NCI-H2171 (cell line): Measurements from ENCODE around the gene CD24.
"Not testable (repeated sequence)": the region's sequence is repeated elsewhere in the genome, so short reads cannot be mapped to it uniquely, and the experiment has no call there.

Experiments
- DNase-seq: peaks from one replicate; lab custom pipeline; 2025; lab: John Stamatoyannopoulos, UW

The CD24 gene, protein sequence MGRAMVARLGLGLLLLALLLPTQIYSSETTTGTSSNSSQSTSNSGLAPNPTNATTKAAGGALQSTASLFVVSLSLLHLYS

DNA sequence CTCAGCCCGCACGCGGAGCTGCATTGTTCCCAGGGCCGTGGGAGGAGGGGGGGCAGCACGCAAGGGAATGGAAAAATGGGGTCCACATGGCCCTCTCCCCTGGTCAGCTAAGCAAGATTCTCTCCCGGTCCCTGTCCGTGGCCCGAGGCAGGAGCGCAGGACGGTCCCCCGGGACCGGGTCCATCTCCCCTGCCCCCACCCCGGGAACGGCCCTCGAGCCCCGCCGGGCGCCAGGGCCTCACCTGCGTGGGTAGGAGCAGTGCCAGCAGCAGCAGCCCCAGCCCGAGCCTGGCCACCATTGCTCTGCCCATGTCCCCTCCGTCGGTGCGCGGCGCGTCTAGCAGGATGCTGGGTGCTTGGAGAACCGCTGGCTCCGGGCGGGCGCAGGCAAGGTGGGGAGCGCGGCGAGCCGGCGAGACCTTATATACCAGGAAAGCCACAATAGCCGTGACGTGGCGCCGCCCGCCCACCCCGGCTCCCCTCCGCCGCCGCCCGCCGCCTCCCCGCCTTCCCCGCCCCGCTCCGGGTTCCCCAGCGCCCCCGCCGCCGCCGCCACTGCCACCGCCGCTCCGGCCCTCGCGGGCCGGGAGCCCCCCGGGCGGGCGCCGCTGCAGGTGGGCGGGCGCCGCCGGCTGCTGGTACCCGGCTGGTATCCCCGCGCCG is at the start of gene CD24:
TSS of gene CD24 (minus strand) at position 394 of the 663 bp plus-strand sequence. CDS start at position 311, 83 bp downstream.
- DNase-seq = peak; percentile 72

DNA sequence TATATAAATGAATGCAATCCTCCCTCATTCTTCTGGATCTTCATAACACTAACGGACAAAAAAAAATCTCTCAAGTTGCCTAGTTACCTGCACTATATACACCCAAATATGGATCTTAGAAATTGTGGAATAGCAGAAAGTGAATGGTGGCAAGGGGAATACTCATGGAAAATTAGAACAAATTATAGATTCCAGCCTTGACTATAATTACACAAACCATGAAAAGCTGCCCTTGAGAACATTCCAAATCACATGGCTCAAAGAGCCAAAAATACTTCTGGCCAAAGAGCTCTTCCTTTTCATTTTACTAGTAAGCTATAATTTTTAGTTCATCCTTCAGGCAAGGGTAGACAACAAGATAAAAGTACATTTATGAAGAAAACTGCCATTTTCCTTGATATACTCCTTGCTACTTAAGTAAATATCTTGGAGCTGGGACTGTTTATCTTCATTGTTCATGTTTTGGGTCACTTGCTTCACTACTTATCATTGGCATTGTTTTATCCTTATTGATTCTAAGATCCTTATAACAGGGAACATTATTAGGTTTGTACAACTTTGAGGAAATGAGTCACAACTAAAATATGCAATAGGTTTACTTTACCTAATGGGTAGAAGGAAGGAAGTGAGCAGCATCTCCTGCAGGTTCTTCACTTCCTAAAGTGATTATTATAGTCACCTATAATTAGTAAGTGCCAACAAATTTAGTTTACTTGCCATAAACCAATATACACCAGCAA is 47.1 kb upstream of the CD24 start:
- DNase-seq = no peak

DNA sequence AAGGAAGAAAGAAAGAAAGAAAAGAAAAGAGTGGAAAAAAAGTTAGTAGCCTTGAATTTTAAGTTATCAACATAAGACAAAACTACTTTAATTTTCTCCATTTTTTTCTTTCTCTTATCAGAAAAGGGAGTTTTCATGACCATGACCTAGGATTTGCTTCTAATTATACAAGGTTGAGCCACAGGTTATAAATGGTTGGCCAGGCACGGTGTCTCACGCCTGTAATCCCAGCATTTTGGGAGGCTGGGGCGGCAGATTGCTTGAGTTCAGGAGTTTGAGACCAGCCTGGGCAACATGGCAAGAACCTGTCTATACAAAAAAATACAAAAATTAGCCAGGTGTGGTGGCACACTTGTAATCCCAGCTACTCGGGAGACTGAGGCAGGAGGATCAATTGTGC is 45.7 kb upstream of the CD24 start:
- no peak for DNase-seq

DNA sequence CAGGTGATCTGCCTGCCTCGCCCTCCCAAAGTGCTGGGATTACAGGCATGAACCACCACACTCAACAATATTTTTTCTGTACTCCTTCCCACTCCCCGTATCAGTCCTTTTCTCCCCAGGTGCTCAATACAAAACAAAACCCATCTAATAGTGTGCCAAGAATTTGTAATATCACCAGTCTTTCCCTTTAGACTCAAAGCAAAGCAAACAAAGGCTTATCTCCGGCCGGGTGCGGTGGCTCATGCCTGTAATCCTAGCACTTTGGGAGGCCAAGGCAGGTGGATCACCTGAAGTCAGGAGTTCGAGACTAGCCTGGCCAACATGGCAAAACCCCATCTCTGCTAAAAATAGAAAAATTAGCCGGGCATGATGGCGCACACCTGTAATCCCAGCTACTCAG is 45.1 kb upstream of the CD24 start:
- DNase-seq = not testable (repeated sequence)

DNA sequence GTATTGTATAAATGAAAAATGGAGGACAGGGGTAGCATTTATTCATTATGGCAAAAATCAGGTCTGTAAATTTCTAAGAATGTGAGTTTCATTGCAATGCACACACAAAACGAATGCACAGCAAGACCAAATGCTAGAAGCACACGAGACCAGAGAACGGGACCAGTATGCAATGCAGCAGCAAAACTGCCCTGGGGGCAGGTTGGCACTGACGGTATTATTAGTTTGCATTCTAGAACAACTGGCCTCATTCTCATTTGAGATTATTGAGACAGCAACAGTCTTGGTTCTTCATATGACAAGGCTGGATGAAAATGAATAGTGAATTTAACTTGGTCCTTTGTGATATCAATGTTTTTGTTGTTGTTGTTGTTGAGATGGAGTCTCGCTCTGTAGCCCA is 44.5 kb upstream of the CD24 start:
- DNase-seq = no peak

DNA sequence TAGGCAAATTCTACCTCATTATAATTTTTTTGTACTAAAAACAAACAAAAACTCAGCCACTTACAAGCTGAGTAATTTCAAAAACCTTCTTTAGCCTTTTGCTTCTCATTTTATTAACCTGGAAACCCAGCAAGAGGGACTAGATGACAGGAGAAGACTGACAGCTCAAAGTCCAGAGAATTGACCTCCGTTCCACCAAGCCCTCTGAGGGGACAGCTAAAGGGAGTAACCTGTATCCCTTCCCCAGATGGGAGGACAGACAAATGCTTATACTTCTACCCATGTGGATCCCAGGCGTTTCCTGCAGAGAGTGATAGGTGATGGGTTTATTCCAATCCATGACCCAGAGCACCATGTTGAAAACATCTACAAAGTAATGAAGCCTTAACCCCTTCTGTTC is 35.0 kb upstream of the CD24 start:
- DNase-seq = no peak

DNA sequence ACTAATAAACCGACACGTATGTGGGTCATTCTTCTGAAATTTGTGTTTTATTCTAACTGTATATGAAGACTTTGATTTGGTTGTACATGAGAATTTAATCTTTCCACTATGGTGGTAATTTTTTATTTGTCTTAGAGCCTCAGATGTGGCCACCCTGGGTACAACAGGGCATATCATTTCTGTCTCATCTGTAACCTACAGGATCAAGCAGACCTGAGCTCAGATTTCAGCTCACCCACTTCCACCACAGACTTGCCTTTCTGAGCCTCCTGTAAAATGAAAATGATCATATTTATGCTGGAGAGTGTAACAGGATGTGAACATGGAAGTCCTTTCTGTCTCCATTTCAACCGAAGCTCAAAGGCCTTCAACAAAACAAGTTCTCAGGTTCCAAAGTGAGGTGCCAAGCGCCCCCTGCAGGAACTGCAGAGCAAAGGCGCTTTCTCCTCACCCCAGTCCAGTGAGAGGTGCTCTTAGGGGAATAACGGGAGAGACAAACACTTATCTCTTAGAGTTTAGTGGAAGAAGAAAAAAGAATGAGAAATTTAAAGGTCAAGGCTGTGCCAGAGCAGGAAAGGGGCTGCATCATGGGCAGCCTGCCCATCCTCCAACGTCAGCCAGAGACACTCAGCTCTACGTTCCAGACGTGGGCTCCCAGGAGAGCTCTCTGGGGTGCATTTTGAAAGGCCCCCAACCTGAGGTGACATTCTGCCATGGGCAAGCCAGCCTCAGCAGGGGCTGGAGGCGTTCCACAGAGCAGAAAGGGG is 23.0 kb upstream of the CD24 start:
- peak; percentile 16 for DNase-seq

DNA sequence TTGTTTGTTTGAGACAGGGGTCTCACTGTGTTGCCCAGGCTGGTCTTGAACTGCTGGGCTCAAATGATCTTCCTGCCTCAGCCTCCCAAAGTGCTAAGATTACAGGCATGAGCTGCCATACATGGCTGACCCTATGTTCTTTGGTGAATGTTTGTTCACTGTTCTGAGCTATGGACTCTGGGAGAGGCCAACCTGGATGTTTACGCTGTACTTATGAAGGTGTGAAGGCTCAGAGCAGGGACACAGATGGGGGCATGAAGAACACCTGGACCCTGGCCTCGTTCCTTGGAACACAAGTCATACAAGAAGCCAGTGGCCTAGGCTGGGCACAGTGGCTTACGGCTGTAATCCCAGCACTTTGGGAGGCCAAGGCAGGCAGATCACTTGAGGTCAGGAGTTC is 21.1 kb upstream of the CD24 start:
- DNase-seq = no peak

DNA sequence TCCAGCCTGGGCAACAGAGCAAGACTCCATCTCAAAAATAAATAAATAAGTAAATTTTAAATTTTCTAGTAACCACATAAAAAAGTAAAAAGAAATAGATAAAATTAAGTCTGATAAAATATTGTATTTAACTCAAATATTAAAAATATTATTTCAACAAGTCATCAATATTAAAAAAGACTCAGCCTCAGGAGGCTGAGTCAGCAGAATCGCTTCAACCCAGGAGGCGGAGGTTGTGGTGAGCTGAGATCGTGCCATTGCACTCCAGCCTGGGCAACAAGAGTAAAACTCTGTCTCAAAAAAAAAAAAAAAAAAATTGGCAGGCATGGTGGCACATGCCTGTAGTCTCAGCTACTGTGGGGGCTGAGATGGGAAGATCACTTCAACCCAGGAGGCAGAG is 15.2 kb upstream of the CD24 start:
- not testable (repeated sequence) for DNase-seq

DNA sequence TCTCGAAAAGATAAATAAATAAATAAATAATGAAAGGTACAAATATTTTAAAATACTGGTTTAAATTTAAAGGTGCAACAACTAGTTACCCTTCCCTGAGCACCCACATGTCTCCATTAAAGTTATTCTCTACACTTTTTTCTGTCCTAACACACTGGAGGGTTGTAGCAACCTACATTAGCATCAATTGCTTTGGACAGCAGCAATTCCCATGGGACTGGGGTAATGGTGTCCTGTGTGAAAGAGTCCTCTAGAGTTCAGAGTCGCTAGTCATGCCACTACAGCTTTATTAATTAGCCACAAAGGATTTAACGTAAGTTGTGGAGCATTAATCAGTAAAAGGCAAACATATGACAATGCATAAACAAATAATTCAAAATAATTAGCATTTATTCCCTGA is 14.1 kb upstream of the CD24 start:
- no peak for DNase-seq

DNA sequence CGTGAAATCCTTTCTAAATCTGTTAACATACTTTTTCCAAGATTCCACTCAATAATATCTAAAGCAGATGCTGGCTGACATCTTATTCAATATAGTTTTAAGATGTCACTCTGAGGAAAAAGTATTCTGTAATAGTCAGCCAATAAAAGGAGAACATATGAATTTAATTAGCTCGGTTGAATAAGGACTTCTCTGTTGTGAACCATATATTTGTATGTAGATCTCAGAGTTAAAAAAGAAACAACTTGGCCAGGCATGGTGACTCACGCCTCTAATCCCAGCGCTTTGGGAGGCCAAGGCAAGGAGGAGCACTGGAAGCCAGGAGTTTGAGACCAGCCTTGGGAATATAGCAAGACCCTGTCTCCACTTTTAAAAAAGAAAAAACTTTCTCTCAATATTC is 7.4 kb upstream of the CD24 start:
- no peak for DNase-seq

DNA sequence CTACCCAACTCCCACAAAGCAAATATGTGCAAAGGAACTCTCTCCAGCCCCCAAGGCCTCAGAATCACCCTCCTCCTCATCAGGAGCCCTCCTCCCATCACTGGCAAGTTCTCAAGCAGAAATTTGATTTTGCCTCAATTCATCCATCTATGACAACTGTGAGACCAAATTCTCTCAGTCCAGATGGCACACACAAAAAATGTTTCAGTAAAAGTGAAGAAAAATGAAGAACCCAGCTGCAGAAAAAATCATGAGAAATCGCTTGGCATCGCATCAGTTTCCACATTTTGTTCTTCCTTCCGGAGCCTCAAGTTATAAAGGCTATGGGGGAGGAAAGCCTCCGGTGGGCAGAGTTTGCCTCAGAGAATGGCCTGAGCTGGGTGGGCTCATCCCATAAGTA is 6.4 kb upstream of the CD24 start:
- DNase-seq = no peak

DNA sequence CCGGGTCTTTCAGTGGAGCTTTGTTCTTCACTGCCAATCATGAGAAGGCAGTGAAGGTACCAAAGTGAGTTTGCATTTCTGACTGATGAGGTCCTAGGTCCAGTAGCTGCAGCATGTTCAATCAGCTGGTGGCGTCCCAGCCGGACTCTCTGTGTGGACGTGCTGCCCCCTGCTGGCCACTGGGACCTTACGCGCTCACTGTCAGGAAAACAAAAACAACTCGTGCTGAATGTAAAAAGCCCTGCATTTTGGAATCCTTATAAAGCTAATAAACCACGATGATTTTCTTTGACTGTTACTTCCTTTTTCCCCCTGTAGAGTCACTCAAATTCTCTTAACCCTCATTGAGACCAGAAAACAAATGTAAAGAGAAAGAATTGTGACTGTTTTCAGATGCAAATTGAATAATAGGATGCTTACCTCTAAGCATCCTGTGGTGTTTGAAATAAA is 4.9 kb upstream of the CD24 start:
- DNase-seq = peak; percentile 74

DNA sequence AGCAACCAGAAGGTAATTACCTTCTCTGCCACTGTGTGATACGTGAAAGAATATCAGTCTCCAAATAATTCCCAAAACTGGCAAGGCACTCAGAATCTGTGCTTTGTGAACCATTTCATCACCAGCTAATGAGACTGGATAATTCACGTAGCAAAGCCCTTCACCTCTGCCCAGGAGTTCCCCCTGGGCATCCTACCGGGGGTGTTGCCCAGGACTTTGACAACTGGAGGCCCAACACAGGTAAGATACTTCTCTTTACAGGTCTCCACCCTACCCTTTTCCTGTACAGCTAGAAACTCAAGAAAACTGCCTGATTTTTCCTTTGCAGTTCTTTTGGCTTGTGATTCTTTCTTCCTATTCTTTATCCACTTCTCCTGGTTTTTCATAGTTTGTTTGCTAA is 2.7 kb upstream of the CD24 start:
- DNase-seq = no peak

DNA sequence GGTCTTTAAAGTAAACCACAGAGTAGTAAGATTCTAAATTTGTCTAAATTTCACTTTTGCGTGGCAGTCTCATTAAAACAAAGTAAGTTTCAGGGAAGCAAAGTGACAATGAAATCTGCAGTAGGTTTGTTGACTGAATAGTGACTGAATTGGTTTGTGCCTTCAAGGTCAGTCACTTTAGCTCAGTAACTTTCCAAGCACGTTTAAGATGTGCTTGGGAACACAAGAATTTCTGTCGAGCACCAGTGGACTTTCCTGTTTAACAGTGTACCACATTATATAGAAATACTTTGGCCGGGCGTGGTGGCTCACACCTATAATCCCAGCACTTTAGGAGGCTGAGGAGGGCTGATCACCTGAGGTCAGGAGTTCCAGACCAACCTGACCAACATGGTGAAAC is 1.7 kb upstream of the CD24 start:
- no peak for DNase-seq

DNA sequence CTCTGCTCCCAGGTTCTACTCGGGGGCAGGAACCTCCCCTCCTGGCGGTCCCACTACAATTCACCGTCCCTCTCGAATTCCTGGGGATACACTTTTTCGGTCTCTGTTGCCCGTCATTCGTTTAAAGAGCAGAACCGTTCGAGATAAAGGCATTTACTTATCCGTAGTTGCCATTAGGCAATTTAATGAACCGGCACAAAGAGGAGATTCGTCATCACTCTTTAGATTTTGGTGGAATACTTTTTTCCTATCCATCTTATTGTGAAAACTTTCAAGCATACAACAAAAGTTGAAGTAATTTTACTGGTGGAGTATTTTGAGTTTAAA is 1.2 kb upstream of the CD24 start:
- peak; percentile 56 for DNase-seq

DNA sequence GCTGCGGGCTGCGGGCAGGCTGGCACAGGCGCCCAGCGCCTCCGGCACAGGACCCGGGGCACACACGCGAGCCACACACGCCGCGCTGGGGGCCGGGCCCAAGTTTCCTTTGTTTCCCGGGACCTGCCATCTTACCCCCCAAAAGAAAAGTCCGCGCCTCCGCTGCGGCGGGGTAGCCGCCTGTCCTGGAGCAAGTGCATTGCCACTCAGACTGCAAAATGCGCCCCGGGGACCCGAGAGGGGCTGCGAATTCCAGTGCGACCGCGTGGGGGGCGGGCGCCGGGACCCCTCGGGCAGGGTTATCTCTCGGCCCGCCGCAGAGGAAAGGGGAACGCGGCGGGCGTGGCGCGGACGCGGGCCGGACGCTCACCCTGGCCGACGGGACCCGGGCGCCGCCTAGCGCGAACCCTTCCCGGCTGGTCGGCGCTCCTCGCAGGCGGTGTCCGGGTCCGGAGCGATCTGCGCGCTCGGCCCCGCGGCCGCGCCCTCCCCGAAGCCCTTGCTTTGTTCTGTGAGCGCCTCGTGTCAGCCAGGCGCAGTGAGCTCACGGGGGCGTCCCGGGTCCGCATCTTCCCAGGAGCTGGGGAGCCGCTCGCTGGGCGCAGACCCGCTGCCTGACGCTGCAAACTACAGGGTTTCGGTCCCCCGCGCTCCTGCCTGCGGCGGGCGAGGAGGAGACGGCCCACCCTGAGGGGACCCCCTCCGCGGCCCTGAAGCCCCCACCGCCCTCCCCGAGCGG is 639 bp upstream of the CD24 start:
- DNase-seq = peak; percentile 65

DNA sequence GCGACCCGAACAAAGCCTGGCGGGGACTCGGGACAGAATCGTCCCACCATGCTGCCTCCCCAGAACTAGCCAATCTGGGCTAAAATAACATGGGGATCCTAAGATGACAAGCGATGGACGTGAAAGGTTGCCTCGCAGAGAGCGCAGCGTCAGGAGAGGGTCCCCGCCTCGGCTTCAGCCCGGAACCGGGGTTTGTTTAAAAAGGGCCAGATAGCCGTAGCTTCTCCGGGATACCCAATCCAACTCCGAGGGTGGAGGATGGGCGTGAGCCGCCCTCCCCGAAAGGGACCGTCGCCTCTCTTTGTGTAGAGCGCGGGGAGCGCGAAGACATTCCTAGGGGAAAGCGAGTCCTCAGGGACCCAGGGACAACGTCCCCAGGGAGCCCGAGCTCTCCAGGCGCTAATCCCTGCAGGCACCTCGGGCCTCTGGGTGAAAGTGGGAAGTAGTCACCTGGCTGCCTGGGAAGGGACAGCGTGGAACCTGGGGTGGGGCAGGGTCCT is 643 bp downstream of the CD24 start:
- DNase-seq = peak; percentile 48

DNA sequence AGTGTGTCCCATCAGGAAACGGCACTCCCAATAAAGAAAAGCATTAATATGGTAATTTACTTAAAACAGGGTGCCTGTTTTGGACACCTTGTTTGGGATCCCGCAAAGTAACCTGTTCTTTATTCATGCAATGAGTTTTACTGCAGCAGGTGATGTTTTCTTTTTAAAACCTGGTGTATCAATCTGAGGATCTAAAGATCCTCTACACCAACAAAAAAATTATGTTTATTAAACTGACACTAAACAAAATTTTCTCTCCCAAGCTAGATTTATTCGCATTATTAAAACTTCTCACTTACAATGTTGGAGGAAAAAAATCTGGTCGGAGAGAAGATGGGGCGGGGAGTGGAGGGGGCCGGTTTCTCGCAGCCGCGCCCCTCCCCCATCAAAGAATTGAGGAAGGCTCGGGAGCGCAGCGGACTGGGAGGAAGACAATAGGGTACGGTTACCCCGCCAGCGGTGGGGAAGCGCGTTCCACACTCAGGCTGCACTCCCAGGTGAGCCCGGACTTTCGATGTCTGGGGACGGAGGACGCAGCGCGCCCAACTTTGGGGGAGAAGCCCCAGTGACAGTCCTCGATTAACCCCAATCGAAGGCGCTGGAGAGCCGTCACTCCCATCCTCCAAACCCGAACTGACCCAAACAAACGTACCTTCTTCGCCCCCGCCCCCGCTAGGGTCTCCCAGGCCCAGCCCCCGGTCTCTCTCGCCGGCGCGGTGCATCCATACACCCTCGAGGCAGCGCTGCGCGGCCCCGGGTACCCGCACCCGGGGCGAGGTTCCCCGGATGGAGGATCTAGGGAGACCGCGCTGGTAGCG is 1.3 kb downstream of the CD24 start:
- peak; percentile 33 for DNase-seq

DNA sequence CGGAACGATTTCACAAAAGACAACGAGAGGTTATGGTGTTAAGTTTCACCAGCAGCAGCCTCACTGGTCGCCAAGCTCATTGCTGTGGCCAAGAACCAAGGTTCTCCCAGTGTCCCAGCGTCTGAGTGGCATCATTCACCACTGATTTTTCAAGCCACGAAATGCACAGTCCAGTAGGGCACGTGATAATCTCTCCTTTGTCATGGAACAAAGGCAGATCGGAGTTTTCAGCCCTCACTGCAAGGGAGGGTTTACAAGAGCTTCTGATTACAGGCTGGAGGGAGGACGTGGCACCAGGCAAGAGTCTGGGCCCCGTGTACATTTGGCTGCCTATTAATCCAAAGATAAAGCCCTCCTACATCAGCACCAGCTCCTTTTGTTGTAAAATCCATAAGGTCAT is 2.0 kb downstream of the CD24 start:
- no peak for DNase-seq

DNA sequence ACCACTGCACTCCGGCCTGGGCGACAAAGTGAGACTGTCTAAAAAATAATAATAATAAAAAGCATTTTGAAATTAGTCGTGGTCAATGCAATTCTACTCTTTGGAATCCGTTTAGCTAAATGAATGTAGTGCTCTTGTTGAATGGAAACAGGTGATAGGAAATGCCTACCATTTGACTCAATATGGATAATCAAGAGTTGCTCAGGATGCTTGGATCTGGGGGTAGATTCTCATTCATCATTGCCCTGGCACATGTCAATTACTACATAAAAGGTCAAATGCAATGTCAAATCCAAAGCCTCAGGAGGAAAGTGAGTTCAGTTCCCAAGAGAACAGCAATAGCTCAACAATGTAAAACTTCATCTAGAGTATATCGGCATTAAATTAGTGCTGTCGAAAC is 3.8 kb downstream of the CD24 start:
- not testable (repeated sequence) for DNase-seq
